TTC549 (cell line): ENCODE measurements around the gene SLC39A8.

Experiments
- FAIRE-seq: peaks from 2 replicates; lab custom pipeline; 2012; peaks lifted over from hg19 to GRCh38; lab: Jason Lieb, UNC

The SLC39A8 gene

DNA sequence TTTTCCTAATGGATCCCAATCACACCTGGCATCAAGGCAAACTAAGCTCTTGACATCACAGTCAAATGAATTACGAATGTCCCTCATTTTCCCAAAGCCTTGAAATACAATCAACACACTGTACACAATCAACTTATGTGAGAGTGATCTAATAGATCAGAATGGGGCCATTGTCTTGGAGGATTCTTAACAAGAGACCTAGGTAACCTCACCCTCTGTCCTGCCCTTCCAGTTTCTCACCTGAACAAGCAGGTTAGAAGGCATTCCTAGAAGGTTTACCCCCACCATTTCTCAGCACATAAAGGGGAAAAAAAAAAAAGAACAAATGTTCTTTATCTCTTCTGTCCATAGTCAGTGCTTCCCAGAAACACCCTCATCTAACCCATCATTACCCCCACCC is 6.3 kb downstream of the SLC39A8 start:
- no peak for FAIRE-seq

GRCh38 chr4:102338405-102338804 is 6.9 kb downstream of the SLC39A8 start:
- no peak for FAIRE-seq

- FAIRE-seq = no peak
These were observed 9.7 kb downstream of the SLC39A8 start for GRCh38 chr4:102335616-102336015.

GRCh38 chr4:102334624-102335023 is 10.7 kb downstream of the SLC39A8 start:
- FAIRE-seq = no peak

- FAIRE-seq = no peak
These were observed 11.5 kb downstream of the SLC39A8 start for GRCh38 chr4:102333787-102334186.

DNA sequence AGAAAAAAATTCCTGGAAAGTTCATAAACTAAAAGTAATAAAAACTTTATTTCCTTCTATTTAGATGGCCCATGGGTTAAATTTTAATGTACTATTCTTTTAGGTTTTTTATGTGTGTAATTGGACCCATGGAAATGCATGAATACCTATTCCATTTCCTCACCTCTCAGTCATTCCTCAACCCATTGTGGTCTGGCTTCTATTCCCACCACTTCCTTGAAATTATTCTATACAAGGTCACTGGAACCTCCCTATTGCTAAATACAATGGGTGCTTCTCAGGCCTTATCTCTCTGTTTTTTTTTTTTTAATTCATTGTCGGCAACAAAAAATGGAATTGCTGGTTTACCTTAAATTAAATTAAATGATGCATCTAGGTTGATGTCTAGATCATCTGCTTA is 17.2 kb downstream of the SLC39A8 start:
- FAIRE-seq = no peak

DNA sequence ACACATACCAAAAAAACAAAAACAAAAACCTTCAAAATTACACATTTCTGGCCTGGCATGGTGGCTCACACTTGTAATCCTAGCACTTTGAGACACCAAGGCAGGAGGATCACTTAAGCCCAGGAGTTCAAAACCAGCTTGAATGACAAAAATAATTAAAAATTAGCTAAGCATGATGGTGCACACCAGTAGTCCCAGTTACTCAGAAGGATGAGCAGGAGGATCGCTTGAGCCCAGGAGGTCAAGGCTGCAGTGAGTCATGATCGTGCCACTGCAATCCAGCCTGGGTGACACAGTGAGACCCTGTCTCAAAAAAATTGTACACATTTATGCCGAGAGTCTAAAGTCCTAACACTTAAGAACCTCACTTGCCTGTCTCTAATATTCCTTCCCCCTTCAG is 18.3 kb downstream of the SLC39A8 start:
- FAIRE-seq = no peak

DNA sequence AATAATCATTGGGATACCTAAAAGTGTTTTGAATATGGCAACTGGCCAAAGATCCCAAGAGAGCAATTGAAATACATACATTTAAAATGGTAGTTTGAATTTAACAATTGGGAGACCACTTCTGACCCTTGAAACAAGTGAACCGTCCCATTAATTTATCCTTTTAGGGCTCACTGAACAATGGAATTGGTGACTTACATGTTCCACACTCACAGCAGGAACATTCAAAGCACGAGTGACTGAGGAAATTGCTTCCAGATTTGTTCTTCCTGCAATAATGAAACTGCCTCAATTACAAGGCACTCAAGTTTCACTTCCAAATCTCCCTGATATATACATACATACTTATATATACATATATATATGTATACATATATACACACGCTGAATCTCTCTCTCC is 20.6 kb downstream of the SLC39A8 start:
- no peak for FAIRE-seq

DNA sequence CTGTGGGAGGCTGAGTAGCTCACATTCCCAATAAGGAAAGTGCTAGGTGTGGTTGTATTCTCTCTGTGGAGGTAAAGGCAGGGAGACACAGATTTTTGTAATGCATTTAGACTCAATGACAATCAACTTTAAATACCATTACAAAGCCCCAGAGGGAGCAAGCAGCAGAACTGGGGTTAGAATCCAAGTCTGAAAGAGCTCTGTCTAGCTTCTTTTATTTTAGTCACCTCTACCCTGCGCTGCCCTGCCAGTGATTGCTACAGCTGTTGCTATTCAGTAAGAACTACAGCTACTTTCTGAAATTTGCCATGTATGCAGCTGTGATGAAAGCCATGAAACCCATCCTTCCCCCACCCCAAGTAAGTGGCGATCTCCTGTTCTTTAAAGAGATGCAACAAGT is 22.5 kb downstream of the SLC39A8 start:
- FAIRE-seq = no peak

DNA sequence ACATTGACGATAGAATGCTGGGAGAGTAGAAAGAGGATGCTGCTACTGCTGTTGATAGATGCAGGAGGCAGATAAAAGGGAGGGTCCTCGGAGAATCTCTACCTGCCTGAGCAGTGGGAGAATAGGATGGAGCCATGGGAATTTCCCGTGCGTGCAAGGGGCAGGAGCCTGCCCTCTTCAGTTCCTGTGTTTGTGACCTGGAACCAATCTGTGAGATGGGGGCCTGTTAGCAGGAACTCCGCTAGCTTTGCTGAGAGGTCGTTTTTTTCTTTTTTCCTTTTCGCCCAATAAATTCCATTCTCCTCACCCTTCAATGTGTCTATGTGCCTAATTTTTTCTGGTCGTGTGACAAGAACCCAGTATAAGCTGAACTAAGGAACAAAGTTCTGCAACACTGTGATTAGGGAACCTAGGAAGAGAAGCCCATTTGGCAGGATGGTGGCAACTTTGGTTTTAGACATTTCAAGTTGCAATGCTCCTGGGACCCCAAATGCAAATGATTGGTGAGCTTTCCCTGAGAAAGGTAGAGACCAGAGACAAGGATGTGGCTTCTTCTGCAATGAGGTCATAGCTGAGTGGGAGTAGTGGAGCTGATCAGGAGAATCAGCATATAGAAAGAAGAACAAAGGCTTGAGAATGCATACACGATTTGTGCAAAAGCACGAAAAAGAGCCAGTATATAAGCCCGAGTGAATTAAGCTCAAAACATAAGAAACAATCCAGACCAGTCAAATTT is 23.9 kb downstream of the SLC39A8 start:
- FAIRE-seq = no peak

- no peak for FAIRE-seq
These were observed 25.7 kb downstream of the SLC39A8 start for GRCh38 chr4:102319594-102319993.

GRCh38 chr4:102318526-102318925 is 26.8 kb downstream of the SLC39A8 start:
- no peak for FAIRE-seq

DNA sequence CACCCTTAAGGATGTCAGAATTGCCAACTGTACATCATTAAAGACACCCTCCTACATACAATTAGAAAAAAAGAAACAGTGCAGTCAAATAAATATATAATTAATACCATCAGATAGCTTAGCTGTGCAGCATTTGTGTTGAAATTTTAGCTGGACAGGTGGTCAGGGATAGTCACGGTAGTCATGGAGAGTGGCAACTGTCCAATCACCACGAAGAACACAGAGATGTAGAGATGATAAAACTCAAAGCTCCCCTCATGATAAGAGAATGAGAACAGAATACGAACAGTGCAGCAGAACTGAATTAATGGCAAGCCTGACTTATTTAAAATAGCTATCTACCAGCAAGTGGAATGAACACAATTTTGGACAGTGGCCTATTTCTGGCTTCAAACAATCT is 27.2 kb downstream of the SLC39A8 start:
- no peak for FAIRE-seq

DNA sequence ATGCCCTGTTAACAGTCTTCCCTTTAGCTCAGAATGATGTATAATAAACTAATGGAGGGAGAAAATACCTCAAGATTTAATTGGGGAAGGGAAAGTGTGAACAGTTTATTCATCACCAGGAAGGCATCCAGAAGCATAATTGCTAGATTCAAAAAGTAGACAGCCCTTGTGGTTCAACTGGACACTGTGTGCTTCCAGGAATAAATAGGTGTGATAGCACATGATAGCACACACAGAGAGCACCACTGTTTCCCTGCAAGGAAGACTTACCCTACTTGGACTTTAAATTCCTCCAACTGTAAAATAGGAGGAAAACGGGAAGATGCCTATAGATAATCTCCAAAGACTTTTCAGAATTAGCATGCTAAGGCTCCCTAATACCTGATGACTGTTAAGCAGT is 27.8 kb downstream of the SLC39A8 start:
- no peak for FAIRE-seq

DNA sequence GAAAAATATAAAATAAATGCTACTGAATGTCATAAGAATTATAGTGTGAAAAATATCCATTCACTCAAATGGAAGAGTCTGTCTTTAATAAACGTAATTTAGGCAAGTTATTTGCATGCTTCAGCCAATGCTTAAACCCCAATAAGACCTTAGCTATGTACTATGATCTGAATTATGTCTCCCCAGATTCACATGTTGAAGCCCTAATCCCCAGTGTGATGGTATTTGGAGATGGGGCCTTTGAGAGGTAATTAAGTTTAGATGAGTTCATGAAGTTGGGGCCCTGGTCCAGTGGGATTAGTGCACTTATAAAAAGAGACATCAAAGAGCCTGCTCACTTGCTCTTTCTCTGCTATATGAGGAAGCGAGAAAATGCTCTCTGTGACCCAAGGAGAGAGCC is 28.7 kb downstream of the SLC39A8 start:
- no peak for FAIRE-seq

DNA sequence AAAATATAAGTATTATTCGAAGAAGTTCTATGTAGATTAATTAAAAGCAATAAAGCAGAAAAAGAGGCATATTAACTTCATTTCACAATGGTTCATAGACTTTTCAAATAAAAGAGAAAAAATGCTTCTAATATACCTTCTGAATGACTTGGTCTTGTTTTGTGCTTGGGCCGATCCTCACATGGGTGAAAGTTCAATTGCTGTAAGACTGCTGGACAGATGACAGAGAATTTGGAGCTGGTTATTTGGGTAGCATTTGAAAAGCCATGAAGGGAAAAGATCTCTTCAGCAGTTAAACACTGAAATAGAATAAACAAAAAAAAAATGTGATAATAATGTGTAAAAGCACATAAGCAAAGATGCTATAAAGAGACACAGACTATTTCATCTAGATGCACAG is 29.8 kb downstream of the SLC39A8 start:
- no peak for FAIRE-seq

DNA sequence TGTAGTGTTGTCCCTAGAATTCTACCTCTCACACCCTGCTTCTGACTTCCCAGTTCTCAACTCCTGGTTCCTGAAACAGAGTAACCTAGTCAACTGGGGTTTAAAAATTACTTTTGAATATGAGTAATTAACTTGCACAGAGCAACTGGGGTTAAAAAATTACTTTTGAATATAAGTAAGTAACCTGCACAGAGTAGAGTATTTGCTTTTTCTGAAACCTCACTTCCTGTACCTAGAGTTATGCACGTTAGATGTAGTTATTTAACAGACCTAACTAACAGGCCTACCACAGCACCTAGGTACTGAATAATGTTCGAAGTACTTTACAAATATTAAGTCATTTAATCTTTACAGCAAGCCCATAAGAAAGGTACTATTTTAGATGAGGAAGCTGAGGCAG is 32.9 kb downstream of the SLC39A8 start:
- FAIRE-seq = no peak

GRCh38 chr4:102311912-102312311 is 33.4 kb downstream of the SLC39A8 start:
- FAIRE-seq = no peak

GRCh38 chr4:102311407-102311806 is 33.9 kb downstream of the SLC39A8 start:
- FAIRE-seq = no peak

DNA sequence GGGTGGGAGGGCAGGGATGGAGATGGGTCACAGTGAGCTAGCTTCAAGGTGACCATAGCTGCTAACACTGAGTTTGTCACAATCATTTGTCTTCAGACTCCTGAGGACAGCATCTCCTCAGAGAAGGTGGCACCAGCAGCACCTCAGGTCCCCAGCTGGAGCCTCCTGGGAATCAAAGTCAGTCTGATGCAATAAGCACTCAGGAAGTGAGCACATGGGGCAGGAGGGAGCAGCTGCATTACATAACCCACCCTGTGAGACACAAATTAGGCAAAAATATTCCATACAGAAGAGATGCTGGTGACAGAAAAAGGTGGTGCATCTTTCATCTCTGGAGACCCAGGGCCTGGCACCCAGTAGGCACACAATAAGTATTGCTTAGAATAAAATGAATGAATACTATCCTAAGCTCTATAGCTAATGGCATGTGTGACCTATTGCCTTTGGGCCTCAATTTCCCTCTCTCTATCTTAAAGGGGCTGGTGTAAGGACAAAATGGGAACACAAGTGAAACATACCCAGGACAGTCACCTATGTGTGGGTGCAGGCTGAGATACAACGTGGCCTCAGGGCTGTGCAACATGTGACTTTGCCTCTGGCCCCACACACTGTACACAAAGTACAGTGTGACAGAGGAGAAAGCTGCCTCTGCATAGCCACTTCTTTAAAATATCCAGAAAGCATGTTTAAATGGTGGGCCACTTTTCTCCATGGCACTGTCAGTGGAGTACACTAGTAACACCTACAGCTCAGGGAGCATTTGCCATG is 37.1 kb downstream of the SLC39A8 start:
- FAIRE-seq = no peak

GRCh38 chr4:102305666-102306065 is 39.6 kb downstream of the SLC39A8 start:
- FAIRE-seq = no peak

DNA sequence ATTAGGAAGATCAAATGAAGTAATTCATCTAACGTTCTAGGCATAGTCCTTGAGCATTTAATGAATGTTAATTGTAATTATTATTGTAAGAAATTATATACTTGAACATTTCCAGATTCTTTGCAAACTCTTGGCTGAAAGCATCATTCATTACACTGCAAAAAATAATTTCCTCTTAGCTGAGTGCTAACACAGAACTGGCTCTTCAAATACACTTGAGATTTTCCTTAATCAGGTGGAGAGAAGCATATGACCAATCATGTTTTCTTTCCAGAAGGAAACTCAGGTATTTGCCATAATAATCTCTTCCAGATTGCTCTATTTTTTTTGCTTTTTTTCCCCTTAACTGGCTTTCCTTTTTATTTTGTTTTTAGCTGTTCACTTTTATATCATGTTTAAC is 42.5 kb downstream of the SLC39A8 start:
- no peak for FAIRE-seq

GRCh38 chr4:102301167-102301566 is 44.1 kb downstream of the SLC39A8 start:
- FAIRE-seq = no peak
